Type B pancreatic cell (in vitro differentiated cells): ENCODE measurements around the gene LYRM4. TPM values are rescaled to one million over a fixed set of nuclear protein-coding genes. Genes with fewer than 3 reads are reported as not detected.
A peak's percentile ranks its signal among the peaks of the same experiment; 100 is the strongest.

Experiments used
- DNase-seq: peaks from one replicate; pipeline ENCODE4 v3.0.0; 2021; ENCODE audit warnings: mixed read lengths; ENCODE audit not compliant: unreplicated experiment; ENCODE audit errors: extremely low spot score
- H3K27ac Mint-ChIP-seq: 2 replicates; pipeline ENCODE4 v1.8.0; 2021; ENCODE audit warnings: mild to moderate bottlenecking, mixed read lengths
- H3K27me3 Mint-ChIP-seq: 2 replicates; pipeline ENCODE4 v1.8.0; 2021; ENCODE audit warnings: mixed read lengths
- H3K36me3 Mint-ChIP-seq: 2 replicates; pipeline ENCODE4 v1.8.0; 2021; ENCODE audit warnings: mixed read lengths
- H3K4me1 Mint-ChIP-seq: one replicate; pipeline ENCODE4 v1.8.0; 2021; ENCODE audit warnings: mixed read lengths; ENCODE audit not compliant: unreplicated experiment
- H3K4me3 Mint-ChIP-seq: 2 replicates; pipeline ENCODE4 v1.8.0; 2021; ENCODE audit warnings: mild to moderate bottlenecking, mixed read lengths
- H3K9me3 Mint-ChIP-seq: 2 replicates; pipeline ENCODE4 v1.8.0; 2021; ENCODE audit warnings: mixed read lengths
- CTCF ChIP-seq: fragments of 200-600 bp; sonication (generic); conservative IDR thresholded peaks from 2 replicates; pipeline ENCODE4 v1.5.0; 2021; ENCODE audit warnings: antibody characterized with exemption, mild to moderate bottlenecking
- long read RNA-seq: library from polyadenylated mRNA; unstranded; transcript quantifications from one replicate; pipeline ENCODE4 v2.0.0, GENCODE V29; 2020
- total RNA-seq: library from RNA; stranded (reverse); gene quantifications from 2 replicates; pipeline ENCODE4 v1.2.1, GENCODE V29; 2021; ENCODE audit warnings: low replicate concordance

Gene LYRM4
- 25.2 and 39.5 TPM in 2 replicates for total RNA-seq
- long read RNA-seq, full-length matches to known transcripts: 34 of 40 reads
- long read RNA-seq, partial matches to known transcripts: 3 of 40 reads
- long read RNA-seq, other reads (novel, unspliced or antisense): 3 of 40 reads

DNA sequence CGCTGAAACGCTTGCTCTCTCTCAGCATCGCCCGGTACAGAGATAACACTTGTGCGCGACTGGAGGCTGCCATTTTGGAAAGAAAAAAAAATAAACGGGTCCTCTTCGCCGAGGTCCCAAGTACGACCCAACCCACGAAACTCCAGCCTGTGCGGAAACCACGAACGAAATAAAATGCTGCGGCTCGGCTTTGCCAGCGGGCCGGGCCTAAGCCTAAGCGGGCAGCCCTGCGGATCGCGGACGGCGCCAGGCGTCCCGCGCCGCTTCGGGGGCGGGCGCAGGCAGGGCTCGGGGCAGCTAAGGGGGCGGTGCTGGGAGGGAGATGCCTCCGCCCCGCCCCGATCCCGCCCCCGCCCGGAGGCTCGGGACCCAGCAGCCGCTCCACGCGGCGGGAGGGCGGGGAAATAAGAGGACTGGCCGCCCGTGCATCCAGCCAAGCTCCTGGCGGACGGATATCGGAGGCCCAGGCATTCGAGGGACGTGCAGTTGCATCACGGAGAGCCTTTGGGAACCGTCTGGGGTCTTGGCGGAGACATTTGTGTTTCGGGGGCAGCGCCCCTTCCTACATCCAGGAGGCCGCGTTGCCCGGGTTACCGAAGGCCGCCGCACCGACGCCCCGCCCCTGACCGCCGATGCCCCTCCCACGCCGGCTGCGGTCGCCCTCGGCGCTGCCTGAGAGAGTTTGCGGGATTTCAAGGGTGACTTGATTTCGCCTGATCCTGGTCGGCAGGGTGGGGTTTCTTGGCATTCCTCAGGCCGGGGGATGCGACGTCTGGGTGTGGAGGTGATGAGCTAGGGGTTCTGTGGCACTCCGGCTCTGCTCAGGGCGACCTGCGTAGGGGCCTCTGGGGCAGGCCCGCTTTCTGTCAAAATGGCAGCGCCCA, at the start of gene LYRM4, which contains the start of gene FARS2:
TSS of gene LYRM4 (minus strand) at position 290 of the 884 bp plus-strand sequence. CDS start at position 73, 217 bp downstream.
TSS of gene FARS2 (plus strand) at position 853 of the 884 bp plus-strand sequence.
- no peaks in the 10 kb centered on the region for H3K27me3 Mint-ChIP-seq
- TF ChIP-seq CTCF: peak; percentile 72
- no peaks in the 10 kb centered on the region for H3K9me3 Mint-ChIP-seq
- peaks cover 17% of the 10 kb centered on the region for H3K36me3 Mint-ChIP-seq
- H3K4me1 Mint-ChIP-seq: peaks cover 14% of the 10 kb centered on the region
- peak within 1 kb of the TSS; percentile 98 for H3K4me3 Mint-ChIP-seq
- peak within 1 kb of the TSS; percentile 100 for H3K27ac Mint-ChIP-seq
- DNase-seq: peak; percentile 93

- TF ChIP-seq CTCF: no peak
- no peak for DNase-seq
- no peaks in the 10 kb centered on the region for H3K9me3 Mint-ChIP-seq
Measured at GRCh38 chr6:5308066-5308465, 47.3 kb upstream of the LYRM4 start.

DNA sequence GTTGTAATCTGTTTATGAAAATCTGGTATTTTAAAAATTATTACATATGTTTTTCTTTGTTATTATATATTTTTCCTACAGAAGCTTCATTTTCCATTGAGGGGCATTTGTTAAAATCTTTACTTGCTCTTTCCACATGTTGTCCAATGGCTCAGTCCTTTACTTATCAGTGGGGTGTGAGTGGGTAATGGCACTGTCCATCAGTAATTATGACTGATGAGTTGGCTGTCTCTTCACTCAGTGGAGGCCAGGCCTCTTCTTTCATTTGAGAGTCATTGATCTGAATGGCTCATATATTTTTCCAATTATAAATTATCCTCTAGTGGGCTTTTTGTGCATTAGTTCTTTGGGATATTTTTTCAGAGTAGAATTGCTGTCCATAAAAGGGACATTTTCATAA, 46.3 kb upstream of the LYRM4 start:
- Mint-ChIP-seq H3K4me3 (no peak overlapping the region), H3K4me1 (peaks cover 22% of the 10 kb centered on the region), H3K36me3 (peaks cover 7% of the 10 kb centered on the region), H3K27ac (no peak overlapping the region), H3K27me3 (no peaks in the 10 kb centered on the region), H3K9me3 (no peaks in the 10 kb centered on the region)
- TF ChIP-seq CTCF: no peak
- no peak for DNase-seq

More at GRCh38 chr6:5308066-5308465, 47.3 kb upstream of the LYRM4 start:
- H3K27ac Mint-ChIP-seq: no peak overlapping the region
- no peaks in the 10 kb centered on the region for H3K27me3 Mint-ChIP-seq
- H3K36me3 Mint-ChIP-seq: peaks cover 7% of the 10 kb centered on the region
- peaks cover 14% of the 10 kb centered on the region for H3K4me1 Mint-ChIP-seq
- no peak overlapping the region for H3K4me3 Mint-ChIP-seq

GRCh38 chr6:5305968-5306626, 45.3 kb upstream of the LYRM4 start:
- Mint-ChIP-seq H3K4me3 (no peak overlapping the region), H3K27me3 (no peaks in the 10 kb centered on the region), H3K27ac (no peak overlapping the region), H3K36me3 (peaks cover 7% of the 10 kb centered on the region), H3K9me3 (no peaks in the 10 kb centered on the region), H3K4me1 (peaks cover 21% of the 10 kb centered on the region)
- DNase-seq: no peak
- TF ChIP-seq CTCF: no peak

- H3K9me3 Mint-ChIP-seq: no peaks in the 10 kb centered on the region
- no peaks in the 10 kb centered on the region for H3K27me3 Mint-ChIP-seq
- TF ChIP-seq CTCF: no peak
- DNase-seq: no peak
- no peak overlapping the region for H3K4me3 Mint-ChIP-seq
- no peak overlapping the region for H3K27ac Mint-ChIP-seq
- peaks cover 19% of the 10 kb centered on the region for H3K4me1 Mint-ChIP-seq
- peaks cover 3% of the 10 kb centered on the region for H3K36me3 Mint-ChIP-seq
Measured at GRCh38 chr6:5303682-5304081, 42.9 kb upstream of the LYRM4 start.
